ENCODE results near the gene ATL3.
A peak's percentile ranks its signal among the peaks of the same experiment; 100 is the strongest.

The ATL3 gene

DNA sequence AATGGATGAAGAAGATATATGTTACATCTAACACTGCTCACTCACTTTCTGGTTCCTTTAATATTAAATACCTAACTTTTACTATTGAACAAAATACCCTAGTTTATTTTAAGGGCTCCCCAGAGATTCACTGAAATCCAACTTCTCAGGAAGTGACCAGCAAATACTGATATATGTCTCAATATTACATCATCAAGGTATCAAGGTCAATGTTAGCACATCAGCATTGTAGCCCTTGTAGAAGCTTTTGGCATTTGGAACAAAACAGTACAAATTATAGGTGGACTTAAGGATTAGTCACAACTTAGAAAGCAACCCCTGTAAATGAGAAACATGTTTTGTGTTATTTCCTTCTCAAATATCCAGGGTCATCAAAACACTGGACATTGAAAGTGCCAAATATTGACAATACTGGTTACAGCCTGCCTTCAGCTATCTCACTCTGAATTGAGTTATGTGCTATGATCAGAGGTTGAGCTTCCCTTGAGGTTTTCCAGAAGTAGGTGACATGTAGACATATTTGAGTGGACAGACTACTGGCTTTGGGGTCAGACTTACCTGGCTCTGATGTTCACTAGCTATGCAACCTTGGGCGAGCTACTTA, 1.9 kb upstream of the ATL3 start:
- H3K9ac ChIP-seq (ENCODE audit: low read length) = no peak overlapping the region
- no peaks in the 10 kb centered on the region for H3K27me3 ChIP-seq (ENCODE audit: control insufficient read depth, insufficient read depth, low read length)
- peaks cover 7% of the 10 kb centered on the region for H3K4me1 ChIP-seq (ENCODE audit: control insufficient read depth, insufficient read depth, low read length)
- no peaks in the 10 kb centered on the region for H3K36me3 ChIP-seq (ENCODE audit: control insufficient read depth, insufficient read depth, low read length)
- H3K4me3 ChIP-seq (ENCODE audit: low read length) = no peak overlapping the region
- no peaks in the 10 kb centered on the region for H3K9me3 ChIP-seq (ENCODE audit: control insufficient read depth, low read length)

DNA sequence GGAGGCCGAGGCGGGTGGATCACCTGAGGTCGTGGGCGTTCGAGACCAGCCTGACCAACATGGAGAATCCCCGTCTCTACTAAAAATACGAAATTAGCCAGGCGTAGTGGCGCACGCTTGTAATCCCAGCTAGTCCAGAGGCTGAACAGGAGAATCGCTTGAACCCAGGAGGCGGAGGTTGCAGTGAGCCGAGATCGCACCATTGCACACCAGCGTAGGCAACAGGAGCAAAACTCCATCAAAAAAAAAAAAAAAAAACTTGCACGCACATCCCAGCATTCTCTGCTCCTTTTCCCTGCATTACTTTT, 934 bp upstream of the ATL3 start:
- no peak overlapping the region for H3K9ac ChIP-seq (ENCODE audit: low read length)
- H3K36me3 ChIP-seq (ENCODE audit: control insufficient read depth, insufficient read depth, low read length) = no peaks in the 10 kb centered on the region
- no peak overlapping the region for H3K4me3 ChIP-seq (ENCODE audit: low read length)
- no peaks in the 10 kb centered on the region for H3K9me3 ChIP-seq (ENCODE audit: control insufficient read depth, low read length)
- no peaks in the 10 kb centered on the region for H3K27me3 ChIP-seq (ENCODE audit: control insufficient read depth, insufficient read depth, low read length)
- H3K4me1 ChIP-seq (ENCODE audit: control insufficient read depth, insufficient read depth, low read length) = peaks cover 14% of the 10 kb centered on the region

DNA sequence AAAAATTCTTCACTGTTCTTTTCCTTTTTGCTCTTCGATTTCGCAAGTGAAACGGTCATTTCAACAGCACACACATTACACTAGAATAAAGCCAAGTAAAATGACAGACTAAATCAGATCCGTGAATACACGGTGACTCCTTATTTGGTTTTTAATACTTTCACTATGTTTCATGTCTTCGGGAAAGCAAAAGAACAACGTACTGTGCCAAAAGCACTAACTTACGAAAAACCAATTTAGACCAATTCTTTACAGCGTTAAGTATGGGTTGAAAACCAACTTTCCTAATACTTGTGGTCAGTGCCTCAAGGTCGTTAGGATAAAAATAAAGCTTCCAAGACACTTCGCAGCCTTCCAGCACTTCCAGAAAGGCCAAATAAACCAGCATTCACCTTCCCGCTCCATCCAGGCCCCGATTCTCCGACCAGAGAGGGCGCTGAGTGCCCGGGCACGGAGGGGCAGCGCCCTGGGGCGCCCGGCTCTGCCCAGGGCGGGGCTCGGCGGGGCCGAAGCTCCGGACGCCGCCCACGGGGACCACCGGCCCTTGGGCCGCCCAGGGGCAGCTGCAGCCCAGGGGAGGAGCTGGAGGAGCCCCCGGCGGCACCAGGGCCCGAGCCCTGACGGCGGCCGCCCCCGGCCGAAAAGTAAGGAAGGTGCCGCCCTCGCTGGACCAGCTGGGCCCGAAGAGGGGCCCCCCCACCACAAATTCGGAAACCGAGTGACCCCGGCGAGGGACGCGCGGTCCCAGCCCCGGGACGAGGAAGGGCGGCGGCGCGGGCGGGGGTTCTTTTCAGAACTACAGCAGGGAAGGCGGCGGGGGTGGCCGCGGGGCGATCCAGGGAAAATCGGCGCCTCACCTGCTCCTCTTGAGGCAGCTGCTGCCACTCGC, 499 bp downstream of the ATL3 start:
- no peaks in the 10 kb centered on the region for H3K9me3 ChIP-seq (ENCODE audit: control insufficient read depth, low read length)
- peak overlapping the region; percentile 92 for H3K9ac ChIP-seq (ENCODE audit: low read length)
- no peaks in the 10 kb centered on the region for H3K27me3 ChIP-seq (ENCODE audit: control insufficient read depth, insufficient read depth, low read length)
- H3K36me3 ChIP-seq (ENCODE audit: control insufficient read depth, insufficient read depth, low read length) = no peaks in the 10 kb centered on the region
- peak overlapping the region; percentile 68 for H3K4me3 ChIP-seq (ENCODE audit: low read length)
- H3K4me1 ChIP-seq (ENCODE audit: control insufficient read depth, insufficient read depth, low read length) = peaks cover 14% of the 10 kb centered on the region

DNA sequence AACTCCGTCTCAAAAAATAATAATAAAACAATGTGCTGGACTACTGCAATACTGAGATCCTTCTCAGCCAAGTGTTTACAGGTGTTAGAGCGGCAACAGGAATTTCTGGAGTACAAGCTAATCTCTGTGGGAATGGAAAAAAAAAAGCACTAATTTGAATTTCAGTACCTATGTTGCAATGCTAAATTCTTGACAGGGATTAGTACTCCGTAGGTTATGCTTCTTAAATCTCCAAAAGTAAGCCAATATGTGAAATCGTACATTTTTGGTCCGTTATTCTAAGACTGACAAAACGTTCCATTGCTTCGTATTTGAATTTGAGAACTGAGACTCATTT, 1.1 kb downstream of the ATL3 start:
- H3K4me1 ChIP-seq (ENCODE audit: control insufficient read depth, insufficient read depth, low read length) = peaks cover 14% of the 10 kb centered on the region
- H3K4me3 ChIP-seq (ENCODE audit: low read length) = peak overlapping the region; percentile 68
- no peaks in the 10 kb centered on the region for H3K27me3 ChIP-seq (ENCODE audit: control insufficient read depth, insufficient read depth, low read length)
- H3K9me3 ChIP-seq (ENCODE audit: control insufficient read depth, low read length) = no peaks in the 10 kb centered on the region
- peak overlapping the region; percentile 92 for H3K9ac ChIP-seq (ENCODE audit: low read length)
- H3K36me3 ChIP-seq (ENCODE audit: control insufficient read depth, insufficient read depth, low read length) = no peaks in the 10 kb centered on the region

DNA sequence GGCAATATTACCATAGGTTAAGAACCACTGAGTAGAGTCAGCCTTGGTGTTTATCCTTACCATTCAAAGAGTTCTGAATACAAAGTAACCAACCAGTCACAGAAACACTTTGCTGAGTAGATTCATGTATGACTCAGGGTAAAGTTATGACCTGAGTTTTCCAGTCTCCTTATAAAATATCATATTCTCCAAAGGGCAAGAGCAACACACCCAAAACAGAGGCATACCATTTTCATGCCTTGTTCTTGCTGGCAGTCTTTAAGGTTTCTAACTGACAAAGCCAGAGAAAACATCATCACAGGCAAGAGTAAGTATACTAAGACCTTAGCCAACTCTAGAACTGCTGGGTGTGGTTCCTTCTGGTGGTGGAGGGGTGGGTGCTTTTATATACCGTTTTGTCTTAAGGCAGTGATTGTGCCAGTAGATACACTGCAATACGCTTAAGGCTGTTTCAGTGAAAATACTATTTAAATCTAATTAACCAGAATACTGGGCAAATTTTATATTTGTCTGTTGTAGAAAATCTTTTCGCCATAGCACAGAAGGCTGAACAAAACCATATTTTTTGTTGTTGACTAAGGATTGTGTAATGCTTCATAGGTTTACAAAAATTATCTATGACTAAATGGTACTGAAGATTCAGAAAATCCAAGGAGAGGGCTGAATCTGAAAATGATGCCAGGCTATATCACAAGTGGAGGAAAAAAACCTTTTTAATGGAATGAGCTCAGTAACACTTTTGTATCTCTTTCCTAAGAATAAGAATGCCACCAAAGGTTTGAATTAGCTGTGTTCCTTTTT, 3.0 kb downstream of the ATL3 start:
- H3K9ac ChIP-seq (ENCODE audit: low read length) = no peak overlapping the region
- H3K27me3 ChIP-seq (ENCODE audit: control insufficient read depth, insufficient read depth, low read length) = no peaks in the 10 kb centered on the region
- no peaks in the 10 kb centered on the region for H3K36me3 ChIP-seq (ENCODE audit: control insufficient read depth, insufficient read depth, low read length)
- H3K9me3 ChIP-seq (ENCODE audit: control insufficient read depth, low read length) = no peaks in the 10 kb centered on the region
- H3K4me3 ChIP-seq (ENCODE audit: low read length) = no peak overlapping the region
- peaks cover 18% of the 10 kb centered on the region for H3K4me1 ChIP-seq (ENCODE audit: control insufficient read depth, insufficient read depth, low read length)

DNA sequence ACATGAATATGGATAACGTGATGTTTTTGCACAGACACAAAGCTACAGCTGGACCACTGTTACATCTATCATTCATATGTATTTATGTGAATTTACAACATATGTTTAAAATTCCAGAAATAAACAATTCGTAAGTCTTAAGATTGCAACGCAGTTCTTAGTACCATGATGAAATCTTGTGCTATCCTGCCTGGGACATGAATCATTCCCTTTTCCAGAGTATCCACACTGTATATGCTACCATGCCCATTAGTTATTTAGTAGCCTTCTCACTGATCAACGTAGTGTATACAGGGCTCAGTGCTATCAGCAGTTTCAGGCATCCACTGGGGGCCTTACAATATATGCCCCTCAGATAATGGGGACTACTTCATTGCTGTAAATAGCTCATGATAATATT, 4.3 kb downstream of the ATL3 start:
- H3K9ac ChIP-seq (ENCODE audit: low read length) = no peak overlapping the region
- H3K27me3 ChIP-seq (ENCODE audit: control insufficient read depth, insufficient read depth, low read length) = no peaks in the 10 kb centered on the region
- H3K4me3 ChIP-seq (ENCODE audit: low read length) = no peak overlapping the region
- H3K9me3 ChIP-seq (ENCODE audit: control insufficient read depth, low read length) = no peaks in the 10 kb centered on the region
- peaks cover 18% of the 10 kb centered on the region for H3K4me1 ChIP-seq (ENCODE audit: control insufficient read depth, insufficient read depth, low read length)
- no peaks in the 10 kb centered on the region for H3K36me3 ChIP-seq (ENCODE audit: control insufficient read depth, insufficient read depth, low read length)

DNA sequence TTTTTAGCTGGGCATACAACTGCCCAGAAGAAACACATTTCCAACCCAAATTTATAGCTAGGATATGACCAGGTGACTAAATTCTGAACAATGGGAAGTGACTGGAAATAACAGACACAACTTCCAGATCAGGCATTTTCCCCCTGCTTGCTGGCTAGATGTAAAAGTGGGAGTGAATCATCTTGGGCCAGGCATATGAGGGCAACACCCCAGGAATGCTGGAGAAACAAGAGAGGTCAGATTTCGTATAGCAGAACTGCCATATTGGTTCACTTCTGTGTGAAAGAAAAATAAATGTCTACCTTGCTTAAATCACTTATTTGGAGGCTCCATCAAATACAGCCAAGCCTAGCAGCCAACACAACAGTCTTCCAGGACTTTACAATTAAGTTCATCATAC, 7.4 kb downstream of the ATL3 start:
- no peak overlapping the region for H3K4me3 ChIP-seq (ENCODE audit: low read length)
- peaks cover 15% of the 10 kb centered on the region for H3K4me1 ChIP-seq (ENCODE audit: control insufficient read depth, insufficient read depth, low read length)
- H3K36me3 ChIP-seq (ENCODE audit: control insufficient read depth, insufficient read depth, low read length) = no peaks in the 10 kb centered on the region
- no peak overlapping the region for H3K9ac ChIP-seq (ENCODE audit: low read length)
- no peaks in the 10 kb centered on the region for H3K9me3 ChIP-seq (ENCODE audit: control insufficient read depth, low read length)
- H3K27me3 ChIP-seq (ENCODE audit: control insufficient read depth, insufficient read depth, low read length) = no peaks in the 10 kb centered on the region

DNA sequence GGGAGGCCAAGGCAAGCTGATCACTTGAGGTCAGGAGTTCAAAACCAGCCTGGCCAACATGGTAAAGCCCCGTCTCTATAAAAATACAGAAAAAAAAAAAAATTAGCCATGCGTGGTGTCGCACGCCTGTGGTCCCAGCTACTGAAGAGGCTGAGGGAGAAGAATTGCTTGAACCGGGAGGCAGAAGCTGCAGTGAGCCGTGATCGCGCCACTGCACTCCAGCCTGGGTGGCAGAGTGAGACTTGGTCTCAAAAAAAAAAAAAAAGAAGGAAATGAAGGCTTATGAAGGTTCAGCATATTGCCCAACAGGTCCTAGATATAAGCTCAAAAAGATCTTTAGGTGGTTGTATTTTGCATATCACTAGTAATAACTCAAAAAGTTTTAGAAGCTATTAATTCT, 10.2 kb downstream of the ATL3 start:
- H3K4me1 ChIP-seq (ENCODE audit: control insufficient read depth, insufficient read depth, low read length) = peaks cover 7% of the 10 kb centered on the region
- H3K36me3 ChIP-seq (ENCODE audit: control insufficient read depth, insufficient read depth, low read length) = peaks cover 5% of the 10 kb centered on the region
- H3K9ac ChIP-seq (ENCODE audit: low read length) = no peak overlapping the region
- no peaks in the 10 kb centered on the region for H3K27me3 ChIP-seq (ENCODE audit: control insufficient read depth, insufficient read depth, low read length)
- H3K9me3 ChIP-seq (ENCODE audit: control insufficient read depth, low read length) = no peaks in the 10 kb centered on the region
- no peak overlapping the region for H3K4me3 ChIP-seq (ENCODE audit: low read length)

DNA sequence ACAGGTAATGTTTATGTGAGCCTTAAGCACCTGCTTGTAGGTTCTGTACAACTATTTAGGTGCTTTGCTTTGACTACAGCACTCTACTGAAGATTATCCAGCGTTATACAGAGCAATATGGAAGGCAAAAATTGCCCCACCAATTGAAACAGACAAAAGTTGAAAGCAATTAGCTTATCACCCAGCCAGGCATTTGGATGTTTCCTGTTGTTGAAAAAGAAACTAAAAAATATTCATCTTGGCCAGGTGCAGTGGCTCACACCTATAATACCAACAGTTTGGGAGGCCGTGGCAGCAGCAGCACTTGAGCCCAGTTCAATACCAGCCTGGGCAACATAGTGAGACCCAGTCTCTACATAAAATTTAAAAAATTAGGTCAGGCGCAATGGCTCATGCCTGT, 18.5 kb downstream of the ATL3 start:
- Histone ChIP-seq H3K27me3 (ENCODE audit: control insufficient read depth, insufficient read depth, low read length) (no peaks in the 10 kb centered on the region), H3K9me3 (ENCODE audit: control insufficient read depth, low read length) (no peaks in the 10 kb centered on the region), H3K9ac (ENCODE audit: low read length) (no peak overlapping the region), H3K4me1 (ENCODE audit: control insufficient read depth, insufficient read depth, low read length) (no peaks in the 10 kb centered on the region), H3K4me3 (ENCODE audit: low read length) (no peak overlapping the region), H3K36me3 (ENCODE audit: control insufficient read depth, insufficient read depth, low read length) (peaks cover 5% of the 10 kb centered on the region)

DNA sequence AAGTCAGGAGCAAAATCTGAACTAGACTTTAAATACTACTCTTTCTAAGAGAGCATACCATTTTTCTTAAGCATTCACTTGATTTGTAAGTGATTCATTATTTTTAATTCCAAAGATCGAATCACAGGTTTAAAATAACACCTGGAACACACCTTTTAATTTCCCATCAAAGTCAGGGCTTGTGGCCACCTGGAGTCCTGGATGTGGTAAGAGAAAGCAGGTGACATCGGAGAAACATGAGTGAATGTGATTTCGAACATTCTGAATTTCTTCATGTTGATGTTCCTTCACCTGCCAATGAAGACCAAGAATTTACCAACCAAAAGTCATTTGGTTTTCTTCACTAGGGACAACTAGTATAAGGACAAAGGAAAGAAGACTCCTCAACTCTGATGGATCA, 28.0 kb downstream of the ATL3 start:
- Histone ChIP-seq H3K9ac (ENCODE audit: low read length) (no peak overlapping the region), H3K27me3 (ENCODE audit: control insufficient read depth, insufficient read depth, low read length) (no peaks in the 10 kb centered on the region), H3K4me3 (ENCODE audit: low read length) (no peak overlapping the region), H3K9me3 (ENCODE audit: control insufficient read depth, low read length) (no peaks in the 10 kb centered on the region), H3K36me3 (ENCODE audit: control insufficient read depth, insufficient read depth, low read length) (no peaks in the 10 kb centered on the region), H3K4me1 (ENCODE audit: control insufficient read depth, insufficient read depth, low read length) (peaks cover 16% of the 10 kb centered on the region)

DNA sequence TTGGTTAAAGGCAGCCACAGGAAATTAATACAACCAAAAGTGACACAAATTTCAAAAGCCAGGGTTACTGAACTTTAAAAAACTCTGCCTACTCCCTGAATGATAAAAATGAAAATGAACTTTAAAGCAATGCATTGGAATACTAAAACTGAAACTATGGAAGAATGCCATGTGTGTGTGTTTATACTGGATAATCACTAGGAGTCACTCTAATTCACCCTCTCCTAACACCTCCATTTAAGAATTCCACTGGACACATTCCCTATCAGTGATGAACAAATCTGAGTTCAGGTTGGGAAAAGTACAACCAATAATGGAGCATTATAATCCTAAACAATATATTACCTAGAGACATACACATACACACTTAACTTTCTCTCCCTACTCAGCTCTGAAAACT, 29.4 kb downstream of the ATL3 start:
- no peak overlapping the region for H3K9ac ChIP-seq (ENCODE audit: low read length)
- H3K4me1 ChIP-seq (ENCODE audit: control insufficient read depth, insufficient read depth, low read length) = peaks cover 16% of the 10 kb centered on the region
- no peaks in the 10 kb centered on the region for H3K27me3 ChIP-seq (ENCODE audit: control insufficient read depth, insufficient read depth, low read length)
- H3K9me3 ChIP-seq (ENCODE audit: control insufficient read depth, low read length) = no peaks in the 10 kb centered on the region
- no peak overlapping the region for H3K4me3 ChIP-seq (ENCODE audit: low read length)
- H3K36me3 ChIP-seq (ENCODE audit: control insufficient read depth, insufficient read depth, low read length) = no peaks in the 10 kb centered on the region

DNA sequence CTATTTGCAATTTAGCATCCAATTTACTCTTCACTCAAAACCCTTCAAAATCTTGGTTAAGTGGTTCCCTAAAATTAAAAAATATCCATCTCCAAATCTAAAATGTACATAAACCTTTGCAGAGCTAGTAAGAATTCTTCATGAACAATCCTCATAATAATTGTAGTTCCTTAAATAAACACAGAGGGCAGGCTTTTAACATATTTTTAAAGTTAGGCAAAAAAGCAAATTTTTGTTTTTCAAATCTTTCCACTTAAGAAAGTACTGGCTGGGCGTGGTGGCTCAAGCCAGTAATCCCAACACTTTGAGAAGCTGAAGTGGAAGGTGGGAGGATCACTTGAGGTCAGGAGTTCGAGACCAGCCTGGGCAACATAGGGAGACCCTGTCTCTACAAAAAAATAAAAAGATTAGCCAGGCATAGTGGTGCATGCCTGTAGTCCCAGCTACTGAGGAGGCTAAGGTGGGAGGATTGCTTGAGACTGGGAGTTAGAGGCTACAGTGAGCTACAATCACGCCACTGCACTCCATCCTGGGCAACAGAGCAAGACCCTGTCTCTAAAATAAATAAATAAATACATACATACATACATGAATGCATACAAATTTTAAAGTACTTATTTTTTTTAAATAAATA, 31.9 kb downstream of the ATL3 start:
- H3K36me3 ChIP-seq (ENCODE audit: control insufficient read depth, insufficient read depth, low read length) = no peaks in the 10 kb centered on the region
- H3K4me1 ChIP-seq (ENCODE audit: control insufficient read depth, insufficient read depth, low read length) = peaks cover 20% of the 10 kb centered on the region
- H3K4me3 ChIP-seq (ENCODE audit: low read length) = no peak overlapping the region
- no peaks in the 10 kb centered on the region for H3K27me3 ChIP-seq (ENCODE audit: control insufficient read depth, insufficient read depth, low read length)
- no peaks in the 10 kb centered on the region for H3K9me3 ChIP-seq (ENCODE audit: control insufficient read depth, low read length)
- H3K9ac ChIP-seq (ENCODE audit: low read length) = no peak overlapping the region

Measured in mucosa of stomach (tissue), 1 donor.